Activated T-cell treated with anti-CD3 and anti-CD28 coated beads, Interleukin-2, amount 50 U/mL, for 1 hour (primary cell): ENCODE measurements around the gene DSE.

ENCODE experiments used
- DNase-seq: peaks from one replicate; pipeline ENCODE4 v3.0.0-alpha.2; 2020

Gene DSE

GRCh38 chr6:116389357-116389756, 18.6 kb downstream of the DSE start:
- no peak for DNase-seq

- no peak for DNase-seq
These were observed 19.8 kb downstream of the DSE start for GRCh38 chr6:116390581-116390980.

GRCh38 chr6:116392132-116393013, 21.6 kb downstream of the DSE start:
- no peak for DNase-seq

GRCh38 chr6:116393430-116393829, 22.7 kb downstream of the DSE start:
- DNase-seq = no peak

GRCh38 chr6:116395647-116396046, 24.9 kb downstream of the DSE start:
- no peak for DNase-seq

GRCh38 chr6:116396441-116396840, 25.7 kb downstream of the DSE start:
- no peak for DNase-seq

- DNase-seq = no peak
These were observed 27.2 kb downstream of the DSE start for GRCh38 chr6:116397914-116398313.

GRCh38 chr6:116398316-116399010, 27.7 kb downstream of the DSE start:
- no peak for DNase-seq

GRCh38 chr6:116399287-116399686, 28.5 kb downstream of the DSE start:
- no peak for DNase-seq

- no peak for DNase-seq
These were observed 29.6 kb downstream of the DSE start for GRCh38 chr6:116400328-116400727.

- DNase-seq = no peak
These were observed 31.6 kb downstream of the DSE start for GRCh38 chr6:116402108-116402937.

GRCh38 chr6:116403205-116403604, 32.5 kb downstream of the DSE start:
- DNase-seq = no peak

- DNase-seq = no peak
These were observed 33.9 kb downstream of the DSE start for GRCh38 chr6:116404696-116405095.

GRCh38 chr6:116405138-116405537, 34.4 kb downstream of the DSE start:
- no peak for DNase-seq

- DNase-seq = no peak
These were observed 35.1 kb downstream of the DSE start for GRCh38 chr6:116405652-116406356.

- DNase-seq = no peak
These were observed 36.1 kb downstream of the DSE start for GRCh38 chr6:116406678-116407345.

GRCh38 chr6:116408491-116408890, 37.7 kb downstream of the DSE start:
- no peak for DNase-seq

- no peak for DNase-seq
These were observed 39.0 kb downstream of the DSE start for GRCh38 chr6:116409756-116410155.

- no peak for DNase-seq
These were observed 40.5 kb downstream of the DSE start for GRCh38 chr6:116411284-116411623.

GRCh38 chr6:116412270-116412669, 41.5 kb downstream of the DSE start:
- no peak for DNase-seq

GRCh38 chr6:116413357-116413756, 42.6 kb downstream of the DSE start:
- DNase-seq = no peak

- no peak for DNase-seq
These were observed 46.9 kb downstream of the DSE start for GRCh38 chr6:116417661-116418060.
